Heart right ventricle (tissue), 16 donors: ENCODE data around the gene MRPL20. TPM values are rescaled to one million over a fixed set of nuclear protein-coding genes. Genes with fewer than 3 reads are reported as not detected.
"Not testable (repeated sequence)": the region's sequence is repeated elsewhere in the genome, so short reads cannot be mapped to it uniquely, and the experiment has no call there.

Experiments
- ATAC-seq, 8 donors: fragments of 200-7000 bp; cut with Tn5 transposase; one replicate each; pipeline ENCODE4 v1.9.1; 2020; ENCODE audit warnings: mild to moderate bottlenecking in 8 of 8, moderate library complexity in 8 of 8, moderate number of reproducible peaks in 1 of 8
- DNase-seq, 2 donors: peaks; one replicate each; pipeline ENCODE4 v3.0.0-alpha.2; 2020
- H3K27ac ChIP-seq, 10 donors: fragments of 200-600 bp; sonication (generic) in 2 of 10; one replicate each; pipeline versions ENCODE4 v1.5.0 to v1.8.0; 2020 to 2022; ENCODE audit warnings: mild to moderate bottlenecking in 3 of 10
- H3K27me3 ChIP-seq, 7 donors: fragments of 200-600 bp; one replicate each; pipeline ENCODE4 v1.8.0; 2021 to 2022; ENCODE audit warnings: mild to moderate bottlenecking in 2 of 7
- H3K36me3 ChIP-seq, 9 donors: fragments of 200-600 bp; sonication (generic) in 1 of 9; one replicate each; pipeline versions ENCODE4 v1.5.0 to v1.8.0; 2020 to 2022; ENCODE audit warnings: mild to moderate bottlenecking in 2 of 9
- H3K4me1 ChIP-seq, 9 donors: fragments of 200-600 bp; sonication (generic) in 1 of 9; one replicate each; pipeline versions ENCODE4 v1.5.0 to v1.8.0; 2020 to 2022; ENCODE audit warnings: mild to moderate bottlenecking in 4 of 9
- H3K4me3 ChIP-seq, 10 donors: fragments of 200-600 bp; sonication (generic) in 2 of 10; one replicate each; pipeline versions ENCODE4 v1.5.0 to v1.8.0; 2020 to 2022; ENCODE audit warnings: mild to moderate bottlenecking in 7 of 10, moderate library complexity in 2 of 10
- H3K9me3 ChIP-seq, 11 donors: fragments of 200-600 bp in 10 of 11; sonication (generic) in 2 of 11; one replicate each; pipeline versions ENCODE4 v1.5.0 to v1.8.0; 2013 to 2022; ENCODE audit warnings: mild to moderate bottlenecking in 2 of 11, control low read depth in 1 of 11, moderate library complexity in 1 of 11
- WGBS, 2 donors: extraction: QIAGEN DNeasy Blood & Tissue Kit; methylation state at CpG; one replicate each; pipeline ENCODE4 v1.1.7; 2013; ENCODE audit warnings: inconsistent platforms in 1 of 2; 5-methylcytosine and 5-hydroxymethylcytosine counted together
- intact Hi-C, 10 donors: fragments of 100-400 bp; cut with DNase I; formaldehyde crosslinking; loops; one replicate each; pipeline versions ENCODE4 v1.11.1 to v1.14.2; 2022
- polyA plus RNA-seq, 2 donors: library from polyadenylated mRNA; stranded (reverse); fragments of 200-250 nt; gene quantifications; one replicate each; pipeline ENCODE4 v1.2.3, GENCODE V29; 2013
- total RNA-seq, 10 donors: library from RNA; stranded (reverse); fragmentation: NEBNext Ultra II Directional in 3 of 10; extraction: Animal tissue kit (Norgen Biotek cat#: 25700) in 3 of 10; gene quantifications; one replicate each; pipeline versions ENCODE4 v1.2.1 to v1.2.4, GENCODE V29; 2021 to 2023
- TF ChIP-seq, protein P1 (sequence below), 9 donors: fragments of 200-600 bp; sonication (generic) in 2 of 9; IDR thresholded peaks; one replicate each; pipeline versions ENCODE4 v1.5.0 to v1.8.0; 2021 to 2022; ENCODE audit warnings: antibody characterized with exemption in 9 of 9, mild to moderate bottlenecking in 5 of 9, moderate library complexity in 1 of 9
- donor health status: Arrhythmogenic right ventricular cardiomyopathy.
- donor health status: ischemic (EF 13 %, LVEDD 7.1; RV severe dilation, severe dysfunction).
- donor health status: healthy with polysubstance abuse.
- donor health status: DM: no; HTN: yes; CAD: no.
- donor health status: DM: no; HTN: no; CAD: no.
- donor health status: ischemic (EF 25% LVEDD 6.9; RV normal size, moderate dysfunction).
- donor health status: ischemic (EF 25% LVEDD 5.7; RV mildly dilated, moderate dysfunction).
- donor health status: healthy.
- donor health status: DM: yes; HTN: yes; CAD: no.
- donor health status: Ischemic cardiomyopathy.
- donor health status: ischemic (EF 35%, LVEDD 5.7; RV mildly dilated, moderate dysfunction).
- donor health status: nonischemic (EF 11% LVEDD 7.7; RV severe dilation, severe dysfunction).
- donor health status: DM: yes; HTN: yes; CAD: no.
- donor health status: PGD.
- donor health status: ischemic (EF 29% LVEDD 5.4; RV normal size, mild dysfunction).
- donor health status: nonischemic (EF 23%, LVEDD 6.1; RV moderate dilation, normal function).

The MRPL20 gene
- total and polyA plus RNA-seq, 12 donors: 116 to 224 (median 132) TPM

- TF ChIP-seq, protein P1, sequence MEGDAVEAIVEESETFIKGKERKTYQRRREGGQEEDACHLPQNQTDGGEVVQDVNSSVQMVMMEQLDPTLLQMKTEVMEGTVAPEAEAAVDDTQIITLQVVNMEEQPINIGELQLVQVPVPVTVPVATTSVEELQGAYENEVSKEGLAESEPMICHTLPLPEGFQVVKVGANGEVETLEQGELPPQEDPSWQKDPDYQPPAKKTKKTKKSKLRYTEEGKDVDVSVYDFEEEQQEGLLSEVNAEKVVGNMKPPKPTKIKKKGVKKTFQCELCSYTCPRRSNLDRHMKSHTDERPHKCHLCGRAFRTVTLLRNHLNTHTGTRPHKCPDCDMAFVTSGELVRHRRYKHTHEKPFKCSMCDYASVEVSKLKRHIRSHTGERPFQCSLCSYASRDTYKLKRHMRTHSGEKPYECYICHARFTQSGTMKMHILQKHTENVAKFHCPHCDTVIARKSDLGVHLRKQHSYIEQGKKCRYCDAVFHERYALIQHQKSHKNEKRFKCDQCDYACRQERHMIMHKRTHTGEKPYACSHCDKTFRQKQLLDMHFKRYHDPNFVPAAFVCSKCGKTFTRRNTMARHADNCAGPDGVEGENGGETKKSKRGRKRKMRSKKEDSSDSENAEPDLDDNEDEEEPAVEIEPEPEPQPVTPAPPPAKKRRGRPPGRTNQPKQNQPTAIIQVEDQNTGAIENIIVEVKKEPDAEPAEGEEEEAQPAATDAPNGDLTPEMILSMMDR (IDR thresholded peaks at IDR 0.05): no peak
- DNase-seq (no peak), ATAC-seq (no peak)
- intact Hi-C loops: no loop called here
- Histone ChIP-seq H3K27me3 (no peaks in the 10 kb centered on the region), H3K36me3 (no peaks in the 10 kb centered on the region), H3K4me3 (no peak overlapping the region), H3K27ac (no peak overlapping the region), H3K4me1 (no peaks in the 10 kb centered on the region), H3K9me3 (no peaks in the 10 kb centered on the region)
- WGBS, 2 donors: 92 to 94% methylated on average over 16 of the region's 16 CpGs
These were observed 45.8 kb upstream of the MRPL20 start for GRCh38 chr1:1452882-1453281.

DNA sequence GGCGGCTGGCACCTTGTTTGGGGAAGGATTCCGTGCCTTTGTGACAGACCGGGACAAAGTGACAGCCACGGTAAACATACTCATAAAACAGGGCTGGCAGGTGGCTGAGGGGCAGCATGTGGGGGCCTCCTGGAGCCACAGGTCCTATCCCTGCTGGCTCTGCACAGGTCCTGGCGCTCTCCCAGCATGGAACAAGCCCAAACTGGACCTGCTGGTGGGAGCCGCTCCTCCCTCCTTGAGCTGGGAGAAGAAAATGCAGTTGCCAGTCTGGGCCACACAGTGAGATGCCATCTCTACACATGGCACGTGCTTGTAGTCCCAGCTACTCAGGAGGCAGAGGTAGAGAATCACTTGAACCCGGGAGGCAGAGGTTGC lies 45.3 kb upstream of the MRPL20 start:
- H3K27me3 ChIP-seq, H3K4me3 ChIP-seq, DNase-seq, H3K36me3 ChIP-seq, ATAC-seq, H3K4me1 ChIP-seq, H3K9me3 ChIP-seq, H3K27ac ChIP-seq, intact Hi-C loops: not testable (repeated sequence)
- WGBS, 2 donors: 84 to 85% methylated on average over 8 of the region's 8 CpGs

DNA sequence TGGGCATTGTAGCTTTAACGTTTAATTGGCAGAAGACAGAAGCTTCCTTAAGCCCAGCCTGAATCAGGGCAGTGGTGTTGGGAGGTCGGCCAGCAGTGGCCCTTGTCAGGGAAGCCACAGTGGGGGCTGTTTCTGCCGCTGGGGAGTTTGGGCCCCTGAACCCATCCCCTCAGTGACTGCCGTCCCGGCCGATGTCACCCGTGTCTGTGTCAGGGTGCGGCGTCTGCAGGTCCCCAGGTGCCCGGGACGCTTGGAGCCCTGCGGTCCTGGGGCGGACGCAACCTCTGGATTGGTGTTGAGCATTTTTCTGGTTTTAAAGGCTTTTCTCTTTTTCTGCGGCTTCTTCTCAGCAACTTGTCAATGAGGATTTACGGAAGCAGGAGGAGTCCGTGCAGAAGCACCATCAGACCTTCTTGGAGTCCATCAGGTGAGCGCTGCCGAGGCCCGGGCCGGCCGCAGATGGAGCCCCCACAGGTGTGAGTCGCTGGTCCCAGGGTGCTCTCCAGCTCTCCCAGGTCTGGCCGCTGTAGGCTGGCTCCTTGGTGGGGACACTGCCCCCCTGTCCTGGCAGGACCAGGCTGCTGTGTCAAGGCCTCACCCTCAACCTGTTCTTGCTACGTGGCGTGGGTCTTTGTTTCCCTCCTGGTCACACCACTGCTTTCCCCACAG lies 44.7 kb upstream of the MRPL20 start:
- no peak overlapping the region for H3K4me3 ChIP-seq
- ATAC-seq: no peak
- H3K4me1 ChIP-seq: no peaks in the 10 kb centered on the region
- no peaks in the 10 kb centered on the region for H3K27me3 ChIP-seq
- intact Hi-C loops: no loop called here
- no peaks in the 10 kb centered on the region for H3K36me3 ChIP-seq
- no peak for DNase-seq
- TF ChIP-seq, protein P1 (IDR thresholded peaks at IDR 0.05): no peak
- H3K27ac ChIP-seq: no peak overlapping the region
- 88 to 91% methylated on average over 26 of the region's 26 CpGs for WGBS, 2 donors
- no peaks in the 10 kb centered on the region for H3K9me3 ChIP-seq

GRCh38 chr1:1450616-1451015 lies 43.5 kb upstream of the MRPL20 start:
- H3K9me3 ChIP-seq, H3K4me3 ChIP-seq, H3K36me3 ChIP-seq, H3K27me3 ChIP-seq, H3K27ac ChIP-seq, DNase-seq, intact Hi-C loops, H3K4me1 ChIP-seq, ATAC-seq: not testable (repeated sequence)
- 83 to 85% methylated on average over 20 to 22 of the region's 22 CpGs for WGBS, 2 donors

DNA sequence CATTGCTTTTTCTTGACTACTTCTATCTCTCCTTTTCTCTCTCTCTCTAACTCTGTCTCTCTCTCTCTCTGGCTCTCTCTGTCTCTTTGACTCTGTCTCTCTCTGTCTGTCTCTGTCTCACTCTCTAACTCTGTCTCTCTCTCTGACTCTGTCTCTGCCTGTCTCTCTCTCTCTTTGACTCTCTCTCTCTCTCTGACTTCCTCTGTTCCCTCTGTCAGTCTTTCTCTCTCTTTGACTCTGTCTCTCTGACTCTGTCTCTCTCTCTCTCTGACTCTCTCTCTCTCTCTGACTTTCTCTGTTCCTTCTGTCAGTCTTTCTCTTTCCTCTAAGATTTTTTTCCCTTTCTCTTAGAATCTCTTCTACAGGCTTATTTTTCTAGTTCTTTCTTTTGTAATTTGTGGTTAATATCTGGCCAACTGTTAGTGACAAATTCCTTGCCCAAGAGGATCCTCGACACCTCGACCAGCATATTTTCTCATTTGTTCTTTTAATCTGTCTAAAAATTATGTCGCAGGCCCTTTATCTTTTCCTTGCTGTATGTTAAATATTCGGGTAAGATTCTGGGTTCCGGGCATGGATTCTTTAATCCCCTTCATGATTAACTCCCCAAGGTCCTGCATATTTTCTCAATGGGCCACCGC lies 42.1 kb upstream of the MRPL20 start, which contains the start of gene ATAD3C:
Gene ATAD3C, plus strand, starts transcription at position 591 of the 641 bp plus-strand sequence. CDS start 995 bp downstream, outside the sequence.
- Histone ChIP-seq H3K27me3 (no peaks in the 10 kb centered on the region), H3K4me3 (no peak within 1 kb of the TSS), H3K4me1 (no peaks in the 10 kb centered on the region), H3K36me3 (no peaks in the 10 kb centered on the region), H3K9me3 (no peaks in the 10 kb centered on the region), H3K27ac (no peak within 1 kb of the TSS)
- DNase-seq (no peak), ATAC-seq (no peak)
- TF ChIP-seq, protein P1 (IDR thresholded peaks at IDR 0.05): no peak
- WGBS, 2 donors: 81 to 86% methylated on average over 6 of the region's 6 CpGs
- intact Hi-C loops: no loop called here

DNA sequence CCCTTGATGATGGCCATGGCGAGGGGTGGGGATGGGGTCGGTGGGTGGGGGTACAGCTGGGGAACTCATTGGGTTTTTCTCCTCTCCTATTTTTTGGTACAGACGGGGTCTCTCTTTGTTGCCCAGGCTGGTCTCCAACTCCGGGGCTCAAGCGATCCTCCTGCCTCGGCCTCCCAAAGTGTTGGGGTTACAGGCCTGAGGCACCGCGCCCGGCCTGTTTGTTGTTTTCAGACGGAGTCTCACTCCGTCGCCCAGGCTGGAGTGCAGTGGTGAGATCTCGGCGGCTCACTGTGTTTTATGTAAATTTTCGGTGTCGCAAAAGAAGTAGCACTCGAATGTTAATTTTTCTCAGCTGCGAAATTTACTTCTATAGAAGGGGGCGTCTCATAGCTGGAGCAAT lies 39.5 kb upstream of the MRPL20 start:
- H3K36me3 ChIP-seq, DNase-seq, H3K27me3 ChIP-seq, H3K4me1 ChIP-seq, H3K27ac ChIP-seq, intact Hi-C loops, H3K9me3 ChIP-seq, ATAC-seq, H3K4me3 ChIP-seq: not testable (repeated sequence)
- WGBS, 2 donors: 95% methylated on average over 19 of the region's 19 CpGs
